ENCODE measurements around the gene CCND1. TPM values are rescaled to one million over a fixed set of nuclear protein-coding genes. Genes with fewer than 3 reads are reported as not detected.

Gene CCND1
- total and polyA plus RNA-seq, 9 of the 15 experiments (the other 6 are each of a cell fraction or from before 2014, with no cell fraction given), result 0.04 to 23.3 (median 3.8) TPM

DNA sequence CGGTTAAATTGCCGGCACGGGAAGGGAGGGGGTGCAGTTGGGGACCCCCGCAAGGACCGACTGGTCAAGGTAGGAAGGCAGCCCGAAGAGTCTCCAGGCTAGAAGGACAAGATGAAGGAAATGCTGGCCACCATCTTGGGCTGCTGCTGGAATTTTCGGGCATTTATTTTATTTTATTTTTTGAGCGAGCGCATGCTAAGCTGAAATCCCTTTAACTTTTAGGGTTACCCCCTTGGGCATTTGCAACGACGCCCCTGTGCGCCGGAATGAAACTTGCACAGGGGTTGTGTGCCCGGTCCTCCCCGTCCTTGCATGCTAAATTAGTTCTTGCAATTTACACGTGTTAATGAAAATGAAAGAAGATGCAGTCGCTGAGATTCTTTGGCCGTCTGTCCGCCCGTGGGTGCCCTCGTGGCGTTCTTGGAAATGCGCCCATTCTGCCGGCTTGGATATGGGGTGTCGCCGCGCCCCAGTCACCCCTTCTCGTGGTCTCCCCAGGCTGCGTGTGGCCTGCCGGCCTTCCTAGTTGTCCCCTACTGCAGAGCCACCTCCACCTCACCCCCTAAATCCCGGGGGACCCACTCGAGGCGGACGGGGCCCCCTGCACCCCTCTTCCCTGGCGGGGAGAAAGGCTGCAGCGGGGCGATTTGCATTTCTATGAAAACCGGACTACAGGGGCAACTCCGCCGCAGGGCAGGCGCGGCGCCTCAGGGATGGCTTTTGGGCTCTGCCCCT lies 529 bp upstream of the CCND1 start:
- Histone ChIP-seq H3K79me2 (ENCODE audit: control insufficient read depth, insufficient read depth, low read length) (peaks cover 4% of the 10 kb centered on the region; the same call in 1 of the 3 replicates), H2AFZ (ENCODE audit: low read depth, low read length) (0 out of 2 replicates have a peak overlapping the region, but pooled peaks have one; percentile 40), H3K4me1 (replicated peaks in 1 of 2; ENCODE audit: control insufficient read depth in 2 of 2, insufficient read depth in 2 of 2, low read length in 2 of 2) (peaks cover 8 to 71% of the 10 kb centered on the region in 2 experiments; a peak in 4 of 5 replicates), H3K4me3 (peak overlapping the region; percentile 18; the same call in 1 of the 2 replicates), H3K36me3 (ENCODE audit: control insufficient read depth, insufficient read depth, low read length) (no peaks in the 10 kb centered on the region), H3K9me1 (ENCODE audit: control insufficient read depth, insufficient read depth, low read length) (peaks cover 3% of the 10 kb centered on the region), H3K27me3 (ENCODE audit: control insufficient read depth in 2 of 2, insufficient read depth in 2 of 2, low read length in 2 of 2) (peaks cover 9 to 20% of the 10 kb centered on the region in 2 experiments), H4K20me1 (replicated peaks; ENCODE audit: control insufficient read depth, insufficient read depth, low read length) (no peaks in the 10 kb centered on the region; the same call in 1 of the 2 replicates), H3K27ac (ENCODE audit: extremely low read depth, low read depth, low read length) (no peak overlapping the region), H3K9ac (ENCODE audit: insufficient read depth in 1 of 2, low read depth in 2 of 2, low read length in 2 of 2) (peak overlapping the region in 1 of 2 experiments; percentile 26; a peak in 1 of 4 replicates), H3K9me3 (replicated peaks; ENCODE audit: control insufficient read depth, insufficient read depth, low read depth, low read length) (no peaks in the 10 kb centered on the region), H3K4me2 (ENCODE audit: insufficient read depth, low read length) (peak overlapping the region; percentile 27)
- BruUV-seq (replicated peaks), result no TSS peak
- ATAC-seq (no peak), DNase-seq (ENCODE audit: extremely low read depth in 1 of 4, low spot score in 3 of 4) (no peak), FAIRE-seq (peak; percentile 11)
- intact Hi-C loops (cut with micrococcal nuclease) (loop anchor here (5.0 to 10.0 kb wide), 4 partner anchors 198 to 1006 kb away; no protein-coding TSS in a partner anchor), in situ Hi-C loops (cut with MboI) (loop anchor here (5.0 kb wide), 3 partner anchors 193 to 533 kb away; partner anchors contain the start of gene MYEOV)
- POLR2A ChIA-PET, result interaction anchor here (0.6 kb wide), 1 partner anchor 545 kb away, joined by 4 read pairs; no protein-coding TSS in a partner anchor
- WGBS (ENCODE audit: insufficient coverage, low coverage, missing lambda C conversion rate), result 12% methylated on average over 34 of the region's 43 CpGs
- CTCF ChIA-PET (ENCODE audit: low intra/inter-chr PET ratio), result no interaction called here
- TF ChIP-seq, protein P1, sequence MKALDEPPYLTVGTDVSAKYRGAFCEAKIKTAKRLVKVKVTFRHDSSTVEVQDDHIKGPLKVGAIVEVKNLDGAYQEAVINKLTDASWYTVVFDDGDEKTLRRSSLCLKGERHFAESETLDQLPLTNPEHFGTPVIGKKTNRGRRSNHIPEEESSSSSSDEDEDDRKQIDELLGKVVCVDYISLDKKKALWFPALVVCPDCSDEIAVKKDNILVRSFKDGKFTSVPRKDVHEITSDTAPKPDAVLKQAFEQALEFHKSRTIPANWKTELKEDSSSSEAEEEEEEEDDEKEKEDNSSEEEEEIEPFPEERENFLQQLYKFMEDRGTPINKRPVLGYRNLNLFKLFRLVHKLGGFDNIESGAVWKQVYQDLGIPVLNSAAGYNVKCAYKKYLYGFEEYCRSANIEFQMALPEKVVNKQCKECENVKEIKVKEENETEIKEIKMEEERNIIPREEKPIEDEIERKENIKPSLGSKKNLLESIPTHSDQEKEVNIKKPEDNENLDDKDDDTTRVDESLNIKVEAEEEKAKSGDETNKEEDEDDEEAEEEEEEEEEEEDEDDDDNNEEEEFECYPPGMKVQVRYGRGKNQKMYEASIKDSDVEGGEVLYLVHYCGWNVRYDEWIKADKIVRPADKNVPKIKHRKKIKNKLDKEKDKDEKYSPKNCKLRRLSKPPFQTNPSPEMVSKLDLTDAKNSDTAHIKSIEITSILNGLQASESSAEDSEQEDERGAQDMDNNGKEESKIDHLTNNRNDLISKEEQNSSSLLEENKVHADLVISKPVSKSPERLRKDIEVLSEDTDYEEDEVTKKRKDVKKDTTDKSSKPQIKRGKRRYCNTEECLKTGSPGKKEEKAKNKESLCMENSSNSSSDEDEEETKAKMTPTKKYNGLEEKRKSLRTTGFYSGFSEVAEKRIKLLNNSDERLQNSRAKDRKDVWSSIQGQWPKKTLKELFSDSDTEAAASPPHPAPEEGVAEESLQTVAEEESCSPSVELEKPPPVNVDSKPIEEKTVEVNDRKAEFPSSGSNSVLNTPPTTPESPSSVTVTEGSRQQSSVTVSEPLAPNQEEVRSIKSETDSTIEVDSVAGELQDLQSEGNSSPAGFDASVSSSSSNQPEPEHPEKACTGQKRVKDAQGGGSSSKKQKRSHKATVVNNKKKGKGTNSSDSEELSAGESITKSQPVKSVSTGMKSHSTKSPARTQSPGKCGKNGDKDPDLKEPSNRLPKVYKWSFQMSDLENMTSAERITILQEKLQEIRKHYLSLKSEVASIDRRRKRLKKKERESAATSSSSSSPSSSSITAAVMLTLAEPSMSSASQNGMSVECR (CRISPR knock-in tag; IDR thresholded peaks at IDR 0.05), result no peak
- TF ChIP-seq RBM17 (IDR thresholded peaks at IDR 0.05; ENCODE audit: borderline replicate concordance, low read depth, low read length), result no peak
- TF ChIP-seq NFATC3 (IDR thresholded peaks at IDR 0.05), result no peak
- 0 out of 2 replicates have a peak, but pooled peaks have one; percentile 18 for TF ChIP-seq ERF (CRISPR knock-in tag; IDR thresholded peaks at IDR 0.05)
- TF ChIP-seq SP1 (CRISPR knock-in tag; IDR thresholded peaks at IDR 0.05), result 0 out of 2 replicates have a peak, but pooled peaks have one; percentile 3
- TF ChIP-seq, protein P2, sequence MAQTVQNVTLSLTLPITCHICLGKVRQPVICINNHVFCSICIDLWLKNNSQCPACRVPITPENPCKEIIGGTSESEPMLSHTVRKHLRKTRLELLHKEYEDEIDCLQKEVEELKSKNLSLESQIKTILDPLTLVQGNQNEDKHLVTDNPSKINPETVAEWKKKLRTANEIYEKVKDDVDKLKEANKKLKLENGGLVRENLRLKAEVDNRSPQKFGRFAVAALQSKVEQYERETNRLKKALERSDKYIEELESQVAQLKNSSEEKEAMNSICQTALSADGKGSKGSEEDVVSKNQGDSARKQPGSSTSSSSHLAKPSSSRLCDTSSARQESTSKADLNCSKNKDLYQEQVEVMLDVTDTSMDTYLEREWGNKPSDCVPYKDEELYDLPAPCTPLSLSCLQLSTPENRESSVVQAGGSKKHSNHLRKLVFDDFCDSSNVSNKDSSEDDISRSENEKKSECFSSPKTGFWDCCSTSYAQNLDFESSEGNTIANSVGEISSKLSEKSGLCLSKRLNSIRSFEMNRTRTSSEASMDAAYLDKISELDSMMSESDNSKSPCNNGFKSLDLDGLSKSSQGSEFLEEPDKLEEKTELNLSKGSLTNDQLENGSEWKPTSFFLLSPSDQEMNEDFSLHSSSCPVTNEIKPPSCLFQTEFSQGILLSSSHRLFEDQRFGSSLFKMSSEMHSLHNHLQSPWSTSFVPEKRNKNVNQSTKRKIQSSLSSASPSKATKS (CRISPR knock-in tag; IDR thresholded peaks at IDR 0.05), result no peak
- peak; percentile 42 for TF ChIP-seq NFIC (IDR thresholded peaks at IDR 0.05)
- TF ChIP-seq HNRNPL (IDR thresholded peaks at IDR 0.05; ENCODE audit: low read depth, low read length), result no peak
- no peak for TF ChIP-seq RBM22 (IDR thresholded peaks at IDR 0.05; ENCODE audit: low read depth, low read length, poor library complexity, severe bottlenecking)
- TF ChIP-seq, protein P3, sequence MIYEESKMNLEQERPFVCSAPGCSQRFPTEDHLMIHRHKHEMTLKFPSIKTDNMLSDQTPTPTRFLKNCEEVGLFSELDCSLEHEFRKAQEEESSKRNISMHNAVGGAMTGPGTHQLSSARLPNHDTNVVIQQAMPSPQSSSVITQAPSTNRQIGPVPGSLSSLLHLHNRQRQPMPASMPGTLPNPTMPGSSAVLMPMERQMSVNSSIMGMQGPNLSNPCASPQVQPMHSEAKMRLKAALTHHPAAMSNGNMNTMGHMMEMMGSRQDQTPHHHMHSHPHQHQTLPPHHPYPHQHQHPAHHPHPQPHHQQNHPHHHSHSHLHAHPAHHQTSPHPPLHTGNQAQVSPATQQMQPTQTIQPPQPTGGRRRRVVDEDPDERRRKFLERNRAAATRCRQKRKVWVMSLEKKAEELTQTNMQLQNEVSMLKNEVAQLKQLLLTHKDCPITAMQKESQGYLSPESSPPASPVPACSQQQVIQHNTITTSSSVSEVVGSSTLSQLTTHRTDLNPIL (CRISPR knock-in tag; IDR thresholded peaks at IDR 0.05), result no peak
- TF ChIP-seq, protein P4, sequence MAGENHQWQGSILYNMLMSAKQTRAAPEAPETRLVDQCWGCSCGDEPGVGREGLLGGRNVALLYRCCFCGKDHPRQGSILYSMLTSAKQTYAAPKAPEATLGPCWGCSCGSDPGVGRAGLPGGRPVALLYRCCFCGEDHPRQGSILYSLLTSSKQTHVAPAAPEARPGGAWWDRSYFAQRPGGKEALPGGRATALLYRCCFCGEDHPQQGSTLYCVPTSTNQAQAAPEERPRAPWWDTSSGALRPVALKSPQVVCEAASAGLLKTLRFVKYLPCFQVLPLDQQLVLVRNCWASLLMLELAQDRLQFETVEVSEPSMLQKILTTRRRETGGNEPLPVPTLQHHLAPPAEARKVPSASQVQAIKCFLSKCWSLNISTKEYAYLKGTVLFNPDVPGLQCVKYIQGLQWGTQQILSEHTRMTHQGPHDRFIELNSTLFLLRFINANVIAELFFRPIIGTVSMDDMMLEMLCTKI (IDR thresholded peaks at IDR 0.05; ENCODE audit: partially characterized antibody), result no peak
